Esophagus muscularis mucosa (tissue), 4 donors: ENCODE data around the gene ZNF516. TPM values are rescaled to one million over a fixed set of nuclear protein-coding genes. Genes with fewer than 3 reads are reported as not detected.

Experiments
- DNase-seq: peaks from one replicate; pipeline ENCODE4 v3.0.0-alpha.2; 2017; ENCODE audit errors: extremely low spot score
- H3K27ac ChIP-seq, 4 donors: fragments of 200-600 bp; sonication (generic); replicated peaks in 1 of 4; 1 replicate in 3 of 4; 2 replicates in 1 of 4; pipeline ENCODE4 v1.5.1; 2016 to 2019; ENCODE audit warnings: mild to moderate bottlenecking in 1 of 4
- H3K27me3 ChIP-seq, 4 donors: fragments of 200-600 bp; sonication (generic); one replicate each; pipeline versions ENCODE4 v1.5.1 to v1.6.0; 2016 to 2019
- H3K36me3 ChIP-seq, 4 donors: fragments of 200-600 bp; sonication (generic); one replicate each; pipeline ENCODE4 v1.5.1; 2016 to 2019
- H3K4me1 ChIP-seq, 4 donors: fragments of 200-600 bp; sonication (generic); one replicate each; pipeline ENCODE4 v1.5.1; 2016 to 2019
- H3K4me3 ChIP-seq, 4 donors: fragments of 200-600 bp; sonication (generic); 1 replicate in 2 of 4; 2 replicates in 2 of 4; pipeline ENCODE4 v1.5.1; 2016 to 2019; ENCODE audit warnings: mild to moderate bottlenecking in 4 of 4, moderate library complexity in 1 of 4
- H3K9me3 ChIP-seq, 4 donors: fragments of 200-600 bp; sonication (generic); 1 replicate in 3 of 4; 2 replicates in 1 of 4; pipeline ENCODE4 v1.5.1; 2016 to 2019
- EP300 ChIP-seq: sonication (generic); formaldehyde crosslinking; IDR thresholded peaks from one replicate; pipeline ENCODE4 v1.6.1; 2017; ENCODE audit warnings: antibody characterized with exemption
- POLR2A ChIP-seq: fragments of 450-650 bp; IDR thresholded peaks from one replicate; pipeline ENCODE4 v1.6.1; 2017; ENCODE audit warnings: antibody characterized with exemption, moderate library complexity, mild to moderate bottlenecking, low read depth
- POLR2AphosphoS5 ChIP-seq, 2 donors: sonication (generic); formaldehyde crosslinking; IDR thresholded peaks; one replicate each; pipeline ENCODE4 v1.6.1; 2017; ENCODE audit warnings: antibody characterized with exemption in 2 of 2
- WGBS: methylation state at CpG from one replicate; pipeline ENCODE4 v1.1.5; 2018; 5-methylcytosine and 5-hydroxymethylcytosine counted together
- intact Hi-C: fragments of 100-400 bp; cut with DNase I; formaldehyde crosslinking; loops from one replicate; pipeline ENCODE4 v1.15.1; 2023
- total RNA-seq, 4 donors: library from RNA; depleted of rRNA; stranded (reverse); fragments of >200 nt; gene quantifications; one replicate each; pipeline versions ENCODE4 v1.1.0 to v1.2.1, GENCODE V29; 2016
- TF ChIP-seq, protein P1 (sequence below), 3 experiments: fragments of 200-600 bp in 2 of 3; fragments of 450-650 bp in 1 of 3; sonication (generic) in 2 of 3; IDR thresholded peaks; one replicate each; pipeline ENCODE4 v1.5.1; 2017 to 2019; ENCODE audit warnings: antibody characterized with exemption in 3 of 3, mild to moderate bottlenecking in 2 of 3, moderate library complexity in 1 of 3

Gene ZNF516
- total RNA-seq, 4 donors from 2014 or later = 28.5 to 44.9 (median 35.8) TPM

GRCh38 chr18:76465630-76466409 is 29.2 kb downstream of the ZNF516 start:
- peaks cover 0 to 13% (median 9%) of the 10 kb centered on the region in 4 donors for H3K36me3 ChIP-seq
- no peak overlapping the region for H3K4me3 ChIP-seq
- DNase-seq = peak; percentile 64
- TF ChIP-seq POLR2A = no peak
- TF ChIP-seq POLR2AphosphoS5 (IDR thresholded peaks at IDR 0.05) = no peak
- TF ChIP-seq, protein P1, sequence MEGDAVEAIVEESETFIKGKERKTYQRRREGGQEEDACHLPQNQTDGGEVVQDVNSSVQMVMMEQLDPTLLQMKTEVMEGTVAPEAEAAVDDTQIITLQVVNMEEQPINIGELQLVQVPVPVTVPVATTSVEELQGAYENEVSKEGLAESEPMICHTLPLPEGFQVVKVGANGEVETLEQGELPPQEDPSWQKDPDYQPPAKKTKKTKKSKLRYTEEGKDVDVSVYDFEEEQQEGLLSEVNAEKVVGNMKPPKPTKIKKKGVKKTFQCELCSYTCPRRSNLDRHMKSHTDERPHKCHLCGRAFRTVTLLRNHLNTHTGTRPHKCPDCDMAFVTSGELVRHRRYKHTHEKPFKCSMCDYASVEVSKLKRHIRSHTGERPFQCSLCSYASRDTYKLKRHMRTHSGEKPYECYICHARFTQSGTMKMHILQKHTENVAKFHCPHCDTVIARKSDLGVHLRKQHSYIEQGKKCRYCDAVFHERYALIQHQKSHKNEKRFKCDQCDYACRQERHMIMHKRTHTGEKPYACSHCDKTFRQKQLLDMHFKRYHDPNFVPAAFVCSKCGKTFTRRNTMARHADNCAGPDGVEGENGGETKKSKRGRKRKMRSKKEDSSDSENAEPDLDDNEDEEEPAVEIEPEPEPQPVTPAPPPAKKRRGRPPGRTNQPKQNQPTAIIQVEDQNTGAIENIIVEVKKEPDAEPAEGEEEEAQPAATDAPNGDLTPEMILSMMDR (IDR thresholded peaks at IDR 0.05) = no peak
- TF ChIP-seq EP300 = no peak
- no peak overlapping the region for H3K27ac ChIP-seq
- WGBS = 94% methylated on average over 20 of the region's 23 CpGs
- H3K9me3 ChIP-seq = no peaks in the 10 kb centered on the region
- peaks cover 12 to 46% (median 25%) of the 10 kb centered on the region in 4 donors for H3K4me1 ChIP-seq
- intact Hi-C loops = no loop called here
- no peaks in the 10 kb centered on the region for H3K27me3 ChIP-seq

DNA sequence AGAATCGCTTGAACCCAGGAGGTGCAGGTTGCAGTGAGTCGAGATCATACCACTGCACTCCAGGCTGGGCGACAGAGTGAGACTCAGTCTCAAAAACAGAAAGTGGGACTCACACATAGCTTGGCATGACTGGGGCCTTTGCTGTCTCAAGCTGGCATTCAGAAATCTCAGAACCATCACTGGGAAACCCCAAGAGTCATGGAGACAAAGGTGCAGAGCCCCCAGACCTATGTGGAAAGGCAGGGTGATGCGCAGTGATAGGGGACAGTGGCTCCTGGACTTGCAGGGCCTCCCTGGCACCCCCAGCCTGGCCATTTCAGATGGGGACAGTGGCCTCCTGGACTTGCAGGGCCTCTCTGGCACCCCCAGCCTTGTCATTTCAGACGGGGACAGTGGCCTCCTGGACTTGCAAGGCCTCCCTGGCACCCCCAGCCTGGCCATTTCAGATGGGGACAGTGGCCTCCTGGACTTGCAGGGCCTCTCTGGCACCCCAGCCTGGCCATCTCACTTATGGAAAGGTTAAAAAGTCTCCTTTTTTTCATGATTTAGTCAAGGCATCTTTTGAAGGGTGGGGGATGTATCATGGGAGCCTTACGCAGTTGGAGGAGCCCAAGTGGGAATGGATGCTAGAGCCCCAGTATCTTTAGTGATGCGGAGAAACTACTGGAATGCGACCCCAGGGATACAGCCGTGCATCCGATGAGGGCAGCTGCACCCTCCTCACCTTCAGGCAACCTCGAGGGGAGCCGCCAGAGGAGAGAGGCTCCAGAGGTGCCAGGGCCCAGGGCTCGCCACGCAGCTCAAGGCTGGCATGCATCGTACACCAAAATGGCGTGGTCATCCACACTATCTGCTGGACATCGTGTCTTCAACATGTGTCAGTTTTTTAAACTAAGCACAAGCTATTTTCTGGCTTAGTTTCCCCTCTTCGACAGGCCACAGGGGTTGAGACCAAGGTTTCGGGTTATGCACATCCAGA is 30.5 kb downstream of the ZNF516 start:
- intact Hi-C loops = no loop called here

DNA sequence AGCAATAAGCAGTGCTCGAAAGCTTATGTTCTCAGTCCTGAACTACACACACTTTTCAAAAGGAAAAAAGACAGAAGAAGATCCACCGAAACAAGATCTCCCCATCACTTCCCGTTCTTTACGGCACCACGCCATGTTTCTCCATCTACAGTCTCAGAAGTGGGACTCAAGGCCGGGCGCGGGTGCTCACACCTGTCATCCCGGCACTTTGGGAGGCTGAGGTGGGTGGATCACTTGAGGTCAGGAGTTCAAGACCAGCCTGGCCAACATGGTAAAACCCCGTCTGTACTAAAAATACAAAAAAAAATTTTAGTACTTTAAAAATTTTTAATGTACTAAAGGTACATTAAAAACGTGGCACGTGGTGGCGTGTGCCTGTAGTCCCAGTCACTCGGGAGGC is 31.2 kb downstream of the ZNF516 start:
- Histone ChIP-seq H3K9me3 (no peaks in the 10 kb centered on the region), H3K27me3 (no peaks in the 10 kb centered on the region), H3K27ac (no peak overlapping the region), H3K36me3 (peaks cover 0 to 15% (median 9%) of the 10 kb centered on the region in 4 donors), H3K4me3 (no peak overlapping the region), H3K4me1 (peaks cover 27 to 53% (median 40%) of the 10 kb centered on the region in 4 donors)
- TF ChIP-seq POLR2AphosphoS5 (IDR thresholded peaks at IDR 0.05) (no peak), EP300 (no peak), POLR2A (no peak)
- TF ChIP-seq, protein P1 (IDR thresholded peaks at IDR 0.05) = no peak
- DNase-seq = no peak
- intact Hi-C loops = no loop called here
- WGBS = 93% methylated on average over 14 of the region's 14 CpGs

More for the DNA sequence above, 30.5 kb downstream of the ZNF516 start:
- H3K27ac ChIP-seq = no peak overlapping the region
- no peaks in the 10 kb centered on the region for H3K27me3 ChIP-seq
- 93% methylated on average over 18 of the region's 19 CpGs for WGBS
- H3K9me3 ChIP-seq = no peaks in the 10 kb centered on the region
- H3K36me3 ChIP-seq = peaks cover 0 to 13% (median 9%) of the 10 kb centered on the region in 4 donors
- TF ChIP-seq POLR2AphosphoS5 (IDR thresholded peaks at IDR 0.05) = no peak
- no peak overlapping the region for H3K4me3 ChIP-seq
- DNase-seq = peak; percentile 75
- peaks cover 20 to 52% (median 34%) of the 10 kb centered on the region in 4 donors for H3K4me1 ChIP-seq

GRCh38 chr18:76463358-76463757 is 31.7 kb downstream of the ZNF516 start:
- no peak overlapping the region for H3K27ac ChIP-seq
- TF ChIP-seq POLR2A (no peak), POLR2AphosphoS5 (IDR thresholded peaks at IDR 0.05) (no peak), EP300 (no peak)
- TF ChIP-seq, protein P1 (IDR thresholded peaks at IDR 0.05) = no peak
- intact Hi-C loops = no loop called here
- no peaks in the 10 kb centered on the region for H3K27me3 ChIP-seq
- H3K9me3 ChIP-seq = no peaks in the 10 kb centered on the region
- peak; percentile 75 for DNase-seq
- WGBS = 95% methylated on average over 17 of the region's 18 CpGs
- no peak overlapping the region for H3K4me3 ChIP-seq
- peaks cover 0 to 21% (median 9%) of the 10 kb centered on the region in 4 donors for H3K36me3 ChIP-seq
- H3K4me1 ChIP-seq = peaks cover 26 to 54% (median 43%) of the 10 kb centered on the region in 4 donors

- Histone ChIP-seq H3K4me3 (no peak overlapping the region), H3K9me3 (no peaks in the 10 kb centered on the region), H3K36me3 (peaks cover 0 to 21% (median 9%) of the 10 kb centered on the region in 4 donors), H3K27me3 (no peaks in the 10 kb centered on the region), H3K27ac (no peak overlapping the region), H3K4me1 (peaks cover 16 to 54% (median 36%) of the 10 kb centered on the region in 4 donors)
- 90% methylated on average over 10 of the region's 12 CpGs for WGBS
- TF ChIP-seq EP300 = no peak
- no peak for TF ChIP-seq POLR2AphosphoS5 (IDR thresholded peaks at IDR 0.05)
- no peak for TF ChIP-seq POLR2A
- TF ChIP-seq, protein P1 (IDR thresholded peaks at IDR 0.05) = no peak
- peak; percentile 75 for DNase-seq
- intact Hi-C loops = no loop called here
These were observed 32.7 kb downstream of the ZNF516 start for GRCh38 chr18:76462326-76462694.
